MM.1S (cell line): Measurements from ENCODE around the gene DRAM1.

Experiments
- EZH2phosphoT487 ChIP-seq: fragments of 300-600 bp; sonication (generic); IDR thresholded peaks from 2 replicates; pipeline ENCODE4 v1.6.1; 2018; ENCODE audit warnings: antibody characterized with exemption, low read length
- TF ChIP-seq, protein P1 (sequence below): fragments of 300-600 bp; sonication (generic); IDR thresholded peaks from 2 replicates; pipeline ENCODE4 v1.5.1; 2016; ENCODE audit warnings: antibody characterized with exemption, low read length, mixed read lengths

DNA sequence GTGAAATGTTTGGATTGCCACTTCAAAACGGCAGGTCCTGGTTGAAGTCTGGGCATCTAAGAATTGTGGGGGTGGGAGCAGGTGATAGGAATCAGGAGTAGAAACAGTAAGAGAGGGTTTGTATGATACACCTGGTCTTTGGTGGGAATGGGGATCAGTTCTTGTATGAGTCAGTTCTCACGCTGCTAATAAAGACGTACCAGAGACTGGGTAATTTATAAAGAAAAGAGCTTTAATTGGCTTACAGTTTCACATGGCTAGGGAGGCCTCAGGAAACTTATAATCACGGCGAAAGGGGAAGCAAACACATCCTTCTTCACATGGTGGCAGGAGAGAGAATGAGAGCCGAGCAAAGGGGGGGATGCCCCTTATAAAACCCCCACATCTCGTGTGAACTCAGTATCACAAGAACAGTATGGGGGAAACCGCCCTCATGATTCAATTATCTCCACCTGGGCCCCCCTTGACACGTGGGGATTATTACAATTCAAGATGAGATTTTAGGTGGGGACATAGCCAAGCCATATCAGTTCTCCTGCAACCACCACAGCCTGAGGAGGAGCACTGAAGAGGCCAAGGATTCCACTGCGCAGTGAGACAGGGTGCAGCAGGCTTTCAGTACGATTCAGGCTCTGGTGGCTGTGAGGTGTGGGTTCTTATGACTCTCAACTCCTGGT is 52.1 kb downstream of the DRAM1 start:
- TF ChIP-seq, protein P1, sequence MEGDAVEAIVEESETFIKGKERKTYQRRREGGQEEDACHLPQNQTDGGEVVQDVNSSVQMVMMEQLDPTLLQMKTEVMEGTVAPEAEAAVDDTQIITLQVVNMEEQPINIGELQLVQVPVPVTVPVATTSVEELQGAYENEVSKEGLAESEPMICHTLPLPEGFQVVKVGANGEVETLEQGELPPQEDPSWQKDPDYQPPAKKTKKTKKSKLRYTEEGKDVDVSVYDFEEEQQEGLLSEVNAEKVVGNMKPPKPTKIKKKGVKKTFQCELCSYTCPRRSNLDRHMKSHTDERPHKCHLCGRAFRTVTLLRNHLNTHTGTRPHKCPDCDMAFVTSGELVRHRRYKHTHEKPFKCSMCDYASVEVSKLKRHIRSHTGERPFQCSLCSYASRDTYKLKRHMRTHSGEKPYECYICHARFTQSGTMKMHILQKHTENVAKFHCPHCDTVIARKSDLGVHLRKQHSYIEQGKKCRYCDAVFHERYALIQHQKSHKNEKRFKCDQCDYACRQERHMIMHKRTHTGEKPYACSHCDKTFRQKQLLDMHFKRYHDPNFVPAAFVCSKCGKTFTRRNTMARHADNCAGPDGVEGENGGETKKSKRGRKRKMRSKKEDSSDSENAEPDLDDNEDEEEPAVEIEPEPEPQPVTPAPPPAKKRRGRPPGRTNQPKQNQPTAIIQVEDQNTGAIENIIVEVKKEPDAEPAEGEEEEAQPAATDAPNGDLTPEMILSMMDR, result no peak
- no peak for TF ChIP-seq EZH2phosphoT487
